Hippocampal formation (tissue), 2 donors: ENCODE data around the gene NEK6.

ENCODE experiments used
- DNase-seq, 2 donors: peaks; one replicate each; lab custom pipeline; 2025; lab: John Stamatoyannopoulos, UW

The NEK6 gene

DNA sequence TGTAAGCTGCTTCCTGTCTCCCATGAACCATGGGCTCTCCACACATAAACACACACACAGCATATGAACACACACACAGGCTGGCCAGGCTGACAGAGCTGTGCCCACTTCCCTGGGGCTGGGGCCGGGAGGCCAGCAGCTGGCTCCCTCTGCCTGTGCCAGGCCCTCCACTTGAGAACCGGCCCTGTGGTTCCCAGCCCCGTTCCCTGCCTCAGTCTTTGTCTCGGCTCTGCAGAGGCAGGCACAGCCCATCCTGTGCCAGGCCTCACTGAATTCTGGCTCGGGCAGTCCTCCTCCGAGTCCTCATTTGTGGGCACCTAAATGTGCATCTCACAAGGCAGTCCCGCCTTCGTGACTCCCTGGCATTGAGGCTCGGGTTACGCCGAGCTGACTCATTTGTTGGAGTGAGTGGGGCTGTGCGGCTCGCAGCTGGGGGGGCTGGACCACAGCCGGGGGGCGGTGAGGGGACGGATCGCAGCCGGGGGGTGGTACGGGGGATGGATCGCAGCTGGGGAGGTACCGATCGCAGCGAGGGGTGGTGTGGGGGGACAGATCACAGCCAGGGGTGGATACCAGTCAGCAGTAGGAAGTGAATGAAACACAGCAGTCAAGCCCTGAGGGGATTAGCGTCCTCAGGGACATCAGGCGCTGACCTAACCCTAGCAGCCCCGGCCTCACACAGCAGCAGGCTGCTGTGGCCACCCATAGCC is 85.2 kb downstream of the NEK6 start:
- peak; percentile 31 to 68 for DNase-seq

DNA sequence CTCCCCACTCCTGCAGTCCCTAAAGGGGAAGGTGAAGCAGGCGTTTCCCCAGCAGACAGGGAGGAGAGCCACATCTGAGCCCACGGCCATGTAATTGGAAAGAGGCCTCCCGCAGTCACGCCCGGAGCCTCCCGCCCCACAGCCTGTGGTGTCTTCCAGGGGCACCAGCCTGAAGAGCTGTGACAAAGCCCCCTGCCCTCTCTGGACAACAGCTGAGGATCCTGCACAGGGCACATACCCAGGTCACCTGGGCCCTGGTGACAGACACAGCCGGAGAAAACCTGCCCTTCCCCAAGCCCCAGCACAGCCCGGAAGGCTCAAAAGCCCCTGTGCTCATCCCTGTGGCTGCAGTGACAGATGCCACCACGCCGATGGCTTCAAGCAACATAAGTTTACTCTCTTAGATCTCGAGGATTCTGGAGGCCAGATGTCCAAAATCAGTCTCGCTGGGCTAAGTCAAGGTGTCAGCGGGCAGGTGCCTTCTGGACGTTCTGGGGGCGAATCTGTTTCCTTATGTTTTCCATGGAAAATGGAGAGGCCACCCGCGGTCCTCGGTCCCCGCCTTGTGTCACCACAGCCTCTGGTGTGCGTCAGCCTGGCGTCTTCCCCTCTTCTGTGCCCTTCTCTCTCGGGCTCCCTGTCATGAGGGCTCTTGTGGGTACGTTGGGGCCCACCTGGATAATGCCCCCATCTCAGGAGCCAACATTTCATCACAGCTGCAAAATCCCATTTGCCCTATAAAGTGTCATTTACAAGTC is 86.0 kb downstream of the NEK6 start:
- DNase-seq, result no peak

DNA sequence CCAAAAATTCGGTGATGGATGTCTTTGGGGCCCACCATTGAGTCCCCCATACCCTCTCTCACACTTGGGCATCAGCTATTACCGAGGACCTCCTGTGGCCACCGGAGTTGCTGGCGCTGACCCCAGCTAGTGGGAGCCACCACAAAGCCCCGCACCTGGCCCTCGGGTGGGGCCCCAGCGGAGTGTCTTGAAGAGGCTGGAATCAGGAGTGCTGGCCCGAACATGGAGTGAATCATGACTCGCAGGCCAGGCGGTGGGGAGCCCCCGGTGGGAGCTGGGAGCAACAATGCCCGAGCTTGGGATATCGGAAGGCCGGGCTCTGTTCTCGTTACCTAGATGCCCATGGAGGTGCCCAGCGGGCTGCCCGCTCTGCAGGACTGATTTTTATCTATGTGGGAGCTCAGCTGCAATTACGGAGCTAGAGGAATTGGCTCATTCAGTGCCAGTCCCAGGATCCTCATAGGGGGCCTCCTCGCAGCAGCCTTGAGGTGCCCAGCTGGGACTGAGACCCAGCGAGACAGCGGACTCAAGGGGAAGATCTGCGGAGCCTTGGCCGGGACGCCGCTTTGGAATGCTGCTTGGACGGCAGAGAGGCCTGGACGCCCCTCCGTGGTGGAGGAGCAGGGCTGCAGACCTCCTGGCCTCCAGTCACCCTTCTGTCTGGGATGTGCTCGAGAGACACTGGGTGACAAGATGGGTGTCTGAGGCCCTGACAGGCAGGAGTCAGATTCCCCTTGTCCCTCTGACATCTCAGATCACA is 86.7 kb downstream of the NEK6 start:
- DNase-seq, result no peak

DNA sequence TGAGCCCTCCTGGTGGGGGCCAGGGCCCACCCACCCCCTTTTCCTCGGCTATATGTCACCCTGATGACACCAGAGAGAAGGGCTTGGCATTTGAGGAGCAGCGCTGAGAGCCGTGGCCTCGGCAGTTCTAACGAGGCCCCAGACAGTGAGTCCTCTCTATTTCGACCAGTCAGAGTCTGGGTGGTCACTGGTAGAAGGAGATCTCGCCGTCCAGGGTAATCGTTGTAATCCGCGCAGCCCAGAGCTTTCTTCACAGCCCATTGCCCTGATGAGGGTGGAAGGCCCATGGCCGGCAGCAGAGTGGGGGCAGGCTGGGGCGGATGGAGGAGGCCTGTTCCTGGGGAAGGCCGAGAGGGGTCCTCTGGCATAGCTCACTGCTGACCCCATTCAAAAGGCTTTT is 87.3 kb downstream of the NEK6 start:
- DNase-seq, result no peak

DNA sequence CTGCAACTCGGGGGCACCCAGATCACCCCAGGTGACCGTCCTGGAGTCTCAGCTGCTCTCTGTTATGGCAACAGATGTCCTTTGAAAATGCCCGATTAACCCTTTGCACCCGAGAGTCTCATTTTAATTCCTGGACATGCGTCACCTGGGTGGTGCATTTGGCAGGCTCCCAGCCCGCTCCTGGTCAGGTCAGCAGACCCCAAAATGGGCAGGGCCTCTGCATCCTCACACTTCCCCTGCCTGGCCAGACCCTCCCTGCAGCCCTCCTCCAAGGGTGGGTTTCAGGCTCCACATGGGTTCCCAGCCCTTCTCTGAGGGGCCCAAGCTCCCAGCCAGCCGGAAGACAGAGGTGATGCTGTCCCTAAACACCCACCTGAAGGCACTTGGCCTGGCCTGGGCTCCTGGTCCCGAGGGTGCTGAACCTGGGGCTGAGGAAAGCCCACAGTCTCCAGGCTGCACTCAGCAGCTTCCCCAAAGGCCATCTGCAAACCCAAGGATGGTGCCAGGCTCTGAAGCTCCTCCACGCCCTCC is 88.1 kb downstream of the NEK6 start:
- DNase-seq, result no peak

DNA sequence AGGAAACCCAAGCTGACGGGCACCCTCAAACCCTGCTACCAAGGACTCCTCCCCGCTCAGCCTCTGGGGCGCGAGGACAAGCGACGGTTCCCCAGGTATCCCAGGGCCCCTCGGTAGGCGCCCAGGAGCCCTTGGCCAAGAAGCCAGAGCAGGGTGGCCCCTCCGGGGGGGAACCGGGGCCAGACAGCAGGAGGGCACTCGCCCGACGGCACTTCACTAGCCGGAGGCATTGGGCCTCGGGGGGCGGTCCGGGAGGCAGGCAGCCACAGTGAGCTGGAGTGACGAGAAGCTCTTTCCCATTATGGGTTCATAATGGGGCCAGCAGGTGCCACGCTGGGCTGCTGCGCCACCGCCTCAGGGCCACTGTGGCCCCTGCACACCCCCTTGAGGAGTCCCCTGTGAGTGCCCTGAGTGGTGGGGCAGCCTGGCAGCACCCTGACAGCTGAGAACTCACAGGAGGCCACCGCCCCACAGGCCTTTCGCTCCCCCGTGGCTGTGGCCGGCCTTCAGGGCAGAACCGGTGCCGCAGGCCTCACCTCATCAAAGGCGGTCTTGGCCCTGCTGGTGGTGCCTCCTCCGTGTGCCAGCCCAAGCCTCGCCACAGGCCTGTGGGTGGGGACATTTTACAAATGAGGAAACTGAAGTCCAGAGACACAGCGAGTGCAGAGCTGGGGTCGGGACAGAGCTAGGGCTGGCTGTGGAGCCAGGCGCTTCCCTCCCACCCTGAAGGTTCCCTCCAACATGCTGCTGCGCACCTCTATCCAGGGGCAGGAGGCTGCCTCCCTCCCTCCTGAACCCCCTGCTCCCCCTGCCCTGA is 88.8 kb downstream of the NEK6 start:
- DNase-seq, result no peak

DNA sequence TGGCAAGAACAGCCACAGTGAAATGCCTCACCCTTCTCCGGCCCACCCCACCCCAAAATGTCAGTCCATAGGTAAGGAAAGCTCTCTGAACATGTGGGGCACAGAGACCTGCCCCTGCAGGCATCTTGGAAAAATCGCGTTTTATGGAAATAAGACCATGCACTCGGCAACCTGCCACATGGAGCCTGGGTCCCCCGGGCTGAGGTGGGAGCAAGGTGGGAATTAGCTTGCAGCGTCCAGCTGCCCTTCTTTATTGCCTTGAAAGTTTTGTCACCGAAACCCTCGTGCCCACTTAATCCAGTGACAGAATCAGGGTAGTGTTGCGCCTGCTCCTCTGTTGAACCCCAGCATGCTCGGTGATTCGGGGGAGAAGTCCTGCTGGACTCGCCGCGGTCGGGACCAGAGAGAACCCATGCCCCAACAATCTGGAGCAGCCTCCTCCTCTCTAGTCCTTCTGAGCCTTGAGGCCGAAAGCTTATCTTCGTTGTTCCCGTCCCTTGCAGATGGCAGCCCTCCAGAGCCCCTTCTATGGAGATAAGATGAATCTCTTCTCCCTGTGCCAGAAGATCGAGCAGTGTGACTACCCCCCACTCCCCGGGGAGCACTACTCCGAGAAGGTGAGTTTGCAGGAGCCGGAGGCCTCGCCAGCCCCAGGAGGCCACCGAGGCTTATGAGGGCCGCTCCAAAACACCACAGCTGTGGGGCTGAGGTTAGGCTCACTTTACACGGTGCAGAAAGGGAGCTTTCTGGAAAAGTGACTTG is 89.6 kb downstream of the NEK6 start:
- DNase-seq, result no peak

DNA sequence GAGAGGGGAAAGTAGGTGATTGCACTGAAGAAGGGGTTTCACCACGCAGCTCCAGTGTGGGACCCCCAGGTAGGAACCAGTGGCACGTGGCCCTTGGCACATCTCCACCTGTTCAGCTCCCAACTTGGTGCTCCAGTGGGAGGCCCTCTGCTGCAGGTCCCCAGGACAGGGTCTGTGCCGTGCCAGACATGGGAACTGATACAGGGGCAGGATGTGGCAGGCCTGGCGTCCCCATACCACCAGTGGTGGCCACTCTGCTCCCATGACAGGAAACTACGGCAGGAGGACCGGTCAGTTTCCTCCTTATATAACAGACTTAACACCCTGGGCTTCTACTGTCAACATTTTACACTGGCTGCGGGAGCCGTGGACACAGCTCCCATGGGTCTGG is 90.2 kb downstream of the NEK6 start:
- DNase-seq, result no peak

DNA sequence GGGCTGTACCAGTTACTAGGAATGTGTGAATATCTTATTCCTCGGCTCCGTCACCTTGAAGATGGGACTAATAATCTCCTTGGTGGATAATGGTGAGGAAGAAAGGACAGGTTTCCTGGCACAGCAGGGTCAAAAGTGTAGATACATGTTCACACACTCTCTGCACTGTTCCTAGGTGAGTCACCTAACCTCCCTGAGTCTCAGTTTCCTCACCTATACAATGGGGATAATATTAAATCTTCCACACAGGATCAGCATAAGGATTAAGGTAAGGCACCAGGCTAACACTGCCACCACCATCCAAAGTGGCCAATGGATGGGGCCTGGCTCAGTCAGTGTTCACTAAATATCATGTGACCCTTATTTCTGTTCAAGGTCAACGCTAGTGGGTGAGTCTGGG is 90.6 kb downstream of the NEK6 start:
- DNase-seq, result no peak

DNA sequence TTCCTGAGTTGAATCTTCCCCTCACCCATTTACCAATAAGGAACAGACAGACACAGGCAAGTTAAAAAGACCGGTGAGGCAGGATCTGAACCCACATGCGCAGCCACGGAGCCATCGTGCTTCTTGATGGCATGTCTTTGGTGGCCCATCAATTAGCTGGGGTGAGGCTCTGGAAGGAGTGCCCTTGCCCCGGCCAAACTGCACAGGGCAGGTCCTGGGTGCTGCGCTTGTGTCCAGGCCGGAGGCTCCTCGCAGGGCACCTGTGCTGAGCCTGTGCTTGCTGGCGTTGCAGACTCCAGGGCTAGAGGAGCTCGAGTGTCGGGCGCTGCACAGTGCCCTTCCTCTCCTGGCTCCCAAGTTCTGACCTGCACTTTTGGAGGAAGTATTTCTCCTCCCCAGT is 91.1 kb downstream of the NEK6 start:
- DNase-seq, result no peak

DNA sequence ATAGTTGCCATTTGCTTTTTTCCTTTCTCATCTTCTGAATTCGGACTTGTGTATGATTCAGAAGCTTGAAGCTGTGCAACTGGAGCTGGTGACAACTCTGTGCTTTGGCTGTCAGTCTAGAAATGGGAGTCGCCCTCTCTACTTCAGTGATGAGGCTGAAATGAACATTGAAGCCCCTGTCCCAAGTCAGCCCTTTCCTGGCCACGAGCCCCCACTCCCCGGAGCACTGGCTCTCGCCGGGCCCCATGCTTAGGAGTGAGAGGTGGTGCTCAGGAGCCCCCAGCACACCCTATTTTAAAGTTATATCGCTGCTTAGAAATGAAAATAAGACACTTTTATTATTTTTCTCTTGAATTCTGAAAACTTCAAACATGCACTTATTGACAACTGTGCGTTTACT is 91.5 kb downstream of the NEK6 start:
- no peak for DNase-seq

DNA sequence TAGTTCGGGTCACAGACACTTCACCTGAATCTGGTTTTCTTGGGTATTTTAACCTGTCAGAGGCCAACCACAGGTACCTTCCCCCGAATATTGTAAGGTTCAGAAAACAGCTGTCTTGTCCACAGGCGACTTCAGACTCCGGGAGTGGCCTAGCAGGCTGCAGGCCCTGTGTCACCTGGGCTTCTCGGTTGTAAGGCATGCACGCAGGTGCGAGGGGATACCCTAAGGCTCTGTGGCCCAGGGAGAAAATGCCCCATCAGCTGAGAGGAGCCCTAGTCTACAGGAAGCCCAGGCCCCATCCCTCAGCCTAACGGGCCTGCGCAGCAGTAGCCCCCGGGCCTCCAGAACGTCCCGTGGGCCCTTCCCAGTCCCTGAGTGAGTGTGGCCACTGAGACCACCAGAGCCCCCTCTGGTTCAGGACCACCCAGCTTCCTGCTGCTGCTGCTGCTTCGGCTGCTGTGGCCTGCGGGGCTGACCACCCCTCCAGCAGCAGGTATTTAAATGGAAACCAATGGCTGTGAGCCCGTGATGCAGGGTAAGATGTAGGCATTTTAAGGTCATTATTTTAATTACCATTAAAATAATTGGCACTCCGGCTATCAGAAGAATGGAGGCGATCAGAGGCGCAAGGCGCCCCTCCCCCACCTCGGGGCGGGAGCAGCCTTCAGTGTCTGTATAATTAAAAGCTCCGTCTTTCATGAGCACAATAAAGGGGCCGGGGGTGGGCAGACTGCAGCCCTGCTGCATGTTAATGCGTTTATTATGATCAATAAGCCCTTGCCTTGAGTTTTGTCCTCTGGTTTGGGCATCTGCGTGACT is 92.1 kb downstream of the NEK6 start:
- DNase-seq, result no peak

DNA sequence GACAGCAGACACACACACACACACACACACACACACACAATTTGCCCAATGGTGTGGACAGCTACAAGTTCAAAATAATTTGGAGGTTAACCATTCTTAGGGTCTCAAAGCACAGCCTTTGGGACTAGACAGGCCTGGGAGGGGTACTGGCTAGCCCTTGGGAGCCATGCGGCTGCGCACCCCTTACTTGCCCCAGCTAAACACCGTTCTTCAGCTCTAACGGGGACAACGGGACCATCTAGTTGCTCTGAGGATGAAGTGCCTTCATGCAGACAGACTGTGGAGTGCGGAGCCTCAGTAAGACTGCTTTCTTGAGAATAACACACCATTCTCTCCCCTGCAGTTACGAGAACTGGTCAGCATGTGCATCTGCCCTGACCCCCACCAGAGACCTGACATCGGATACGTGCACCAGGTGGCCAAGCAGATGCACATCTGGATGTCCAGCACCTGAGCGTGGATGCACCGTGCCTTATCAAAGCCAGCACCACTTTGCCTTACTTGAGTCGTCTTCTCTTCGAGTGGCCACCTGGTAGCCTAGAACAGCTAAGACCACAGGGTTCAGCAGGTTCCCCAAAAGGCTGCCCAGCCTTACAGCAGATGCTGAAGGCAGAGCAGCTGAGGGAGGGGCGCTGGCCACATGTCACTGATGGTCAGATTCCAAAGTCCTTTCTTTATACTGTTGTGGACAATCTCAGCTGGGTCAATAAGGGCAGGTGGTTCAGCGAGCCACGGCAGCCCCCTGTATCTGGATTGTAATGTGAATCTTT is 92.9 kb downstream of the NEK6 start:
- no peak for DNase-seq

DNA sequence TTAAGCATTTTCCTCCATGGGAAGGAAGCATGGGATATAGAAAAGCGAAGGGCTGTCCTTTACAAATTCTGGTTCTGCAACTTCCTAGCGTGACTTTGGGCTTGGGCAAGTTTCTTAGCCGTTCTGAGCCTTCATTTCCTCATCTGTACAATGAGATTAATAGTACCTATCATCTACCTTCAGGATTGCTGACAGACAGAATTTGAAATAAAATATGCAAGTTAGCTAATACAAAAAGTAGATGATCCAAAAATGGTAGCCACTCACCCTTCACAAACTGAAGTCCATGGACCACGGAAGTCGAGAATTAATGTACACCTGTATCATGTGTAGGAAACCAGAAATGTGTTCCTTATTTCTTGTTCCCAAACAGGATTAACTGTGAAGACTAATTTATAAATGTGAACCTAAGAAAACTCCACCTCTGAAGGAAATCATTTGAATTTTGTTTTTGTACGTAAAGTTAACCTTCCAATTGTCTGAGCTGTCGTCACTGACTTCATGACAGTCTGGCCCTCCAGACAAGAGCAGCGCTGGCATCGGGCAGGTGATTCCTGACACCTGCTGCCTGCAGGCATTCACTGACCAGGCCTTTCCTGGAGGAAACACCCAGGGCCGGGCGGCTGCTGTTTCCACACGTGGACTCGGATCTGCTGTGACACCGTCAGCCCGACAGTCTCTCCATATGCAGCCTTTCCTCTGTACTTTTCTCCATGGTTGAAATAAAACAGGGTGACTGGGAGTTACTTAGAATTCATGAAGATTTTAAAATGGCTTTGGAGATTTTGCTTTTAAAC is 94.1 kb downstream of the NEK6 start:
- DNase-seq, result no peak

DNA sequence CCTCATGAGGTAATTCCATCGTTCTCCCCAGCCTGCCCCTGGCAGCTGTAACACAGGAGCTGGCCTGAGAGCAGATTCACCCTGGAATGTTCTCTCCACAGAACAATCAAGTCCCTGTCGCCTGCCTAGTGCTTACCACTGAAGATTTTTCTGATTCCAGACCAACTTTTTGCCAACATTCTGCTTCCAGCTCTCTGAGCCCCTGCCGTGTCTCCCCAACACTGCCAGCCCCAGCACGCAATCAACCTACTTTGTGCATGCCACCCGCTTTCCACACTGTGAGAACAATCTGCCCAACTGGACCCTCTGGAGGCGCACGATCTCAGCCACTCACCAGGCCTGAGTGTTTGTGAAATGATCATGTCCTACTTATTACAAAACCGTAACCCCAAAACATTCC is 94.9 kb downstream of the NEK6 start:
- peak in 1 of 2 donors; percentile 26 for DNase-seq

DNA sequence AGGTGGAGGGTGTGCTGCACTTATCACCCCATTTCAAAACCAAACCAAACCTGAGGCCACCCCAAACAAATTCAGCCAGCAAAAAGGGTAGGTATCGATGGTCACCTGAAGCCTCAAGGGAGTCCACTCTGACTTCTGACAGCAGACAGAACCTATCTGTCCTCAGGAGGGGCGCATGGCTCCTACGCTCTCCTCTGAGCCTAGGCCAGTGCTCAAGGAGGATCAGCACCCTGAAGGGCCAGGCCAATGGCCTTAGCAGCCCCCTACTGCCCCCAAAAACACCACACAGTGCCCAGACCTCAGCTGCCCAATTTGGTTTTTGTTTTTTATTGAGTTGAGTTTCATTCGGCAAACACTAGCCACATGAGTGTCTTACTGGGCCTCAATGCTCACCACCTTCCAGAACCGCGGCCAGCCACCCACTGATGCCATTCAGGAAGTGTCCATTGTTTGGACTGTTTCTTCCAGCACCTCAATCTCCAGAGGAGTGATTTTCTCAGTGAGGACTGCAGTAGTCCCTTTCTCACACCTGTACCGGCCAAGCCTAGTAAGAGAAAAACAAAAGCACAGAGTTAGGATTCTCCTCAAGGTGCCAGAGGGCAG is 95.5 kb downstream of the NEK6 start:
- no peak for DNase-seq

DNA sequence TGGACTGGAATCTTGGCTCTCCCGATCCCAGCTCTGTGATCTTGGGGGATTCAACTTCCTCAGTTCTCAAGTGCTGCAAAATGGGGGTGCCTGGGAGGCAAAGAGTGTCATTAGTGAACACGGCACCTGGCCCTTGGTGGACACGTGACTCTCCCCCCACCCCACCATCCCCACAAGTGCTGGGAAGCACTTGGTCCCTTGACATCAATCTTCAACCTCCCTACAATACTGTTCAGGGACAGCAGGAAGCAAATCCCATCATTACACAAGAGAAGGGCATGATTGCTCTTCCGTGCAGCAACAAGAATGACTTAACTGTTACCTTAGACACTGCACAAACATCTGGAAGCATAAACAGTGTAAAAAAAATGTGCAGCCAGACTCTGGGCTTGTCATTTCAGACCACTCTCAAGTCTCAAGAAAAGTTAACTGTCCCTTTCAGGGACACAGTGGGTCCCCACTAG is 96.1 kb downstream of the NEK6 start:
- DNase-seq, result no peak
